OCI-LY3 (cell line): Measurements from ENCODE around the gene PRSS33.

Experiments used
- H2AFZ ChIP-seq: fragments of 200-600, 300-600 bp; shearing (Covaris generic); 2 replicates; pipeline ENCODE4 v1.6.0; 2014; ENCODE audit warnings: antibody characterized with exemption, low read depth, low read length
- H3K27ac ChIP-seq: fragments of 200-600, 300-600 bp; sonication (generic); 2 replicates; pipeline ENCODE4 v1.5.1; 2014; ENCODE audit warnings: mild to moderate bottlenecking, low read length, moderate library complexity, mixed read lengths
- H3K27me3 ChIP-seq: fragments of 200-600, 300-600 bp; sonication (generic); 2 replicates; pipeline ENCODE4 v1.6.1; 2014; ENCODE audit warnings: low read depth, low read length, mixed read lengths
- H3K36me3 ChIP-seq: fragments of 200-600, 300-600 bp; sonication (generic); replicated peaks from 2 replicates; pipeline ENCODE3; 2014; ENCODE audit warnings: low read depth, low read length, mixed read lengths
- H3K4me1 ChIP-seq: fragments of 300-600, 200-600 bp; sonication (generic); 2 replicates; pipeline ENCODE4 v1.6.1; 2014; ENCODE audit warnings: low read length, mixed read lengths
- H3K4me2 ChIP-seq: fragments of 200-600, 300-600 bp; sonication (generic); 2 replicates; pipeline ENCODE4 v1.6.1; 2014; ENCODE audit warnings: low read length, mixed read lengths
- H3K4me3 ChIP-seq: fragments of 300-600, 200-600 bp; sonication (generic); 2 replicates; pipeline ENCODE4 v1.5.1; 2014; ENCODE audit warnings: antibody characterized with exemption, mild to moderate bottlenecking, low read length, moderate library complexity
- H3K79me2 ChIP-seq: fragments of 300-600, 200-600 bp; shearing (Covaris generic); 2 replicates; pipeline ENCODE4 v1.6.1; 2014; ENCODE audit warnings: mild to moderate bottlenecking, low read length, mixed read lengths
- H3K9ac ChIP-seq: fragments of 300-600, 200-600 bp; shearing (Covaris generic); 2 replicates; pipeline ENCODE4 v1.6.0; 2014; ENCODE audit warnings: mild to moderate bottlenecking, low read length, moderate library complexity
- H3K9me3 ChIP-seq: fragments of 200-600, 300-600 bp; shearing (Covaris generic); 2 replicates; pipeline ENCODE4 v1.6.1; 2014; ENCODE audit warnings: low read length, mixed read lengths; ENCODE audit not compliant: insufficient read depth
- H4K20me1 ChIP-seq: fragments of 200-600, 300-600 bp; sonication (generic); 2 replicates; pipeline ENCODE4 v1.6.1; 2016; ENCODE audit warnings: low read length, mixed read lengths; ENCODE audit not compliant: insufficient read depth
- EZH2phosphoT487 ChIP-seq: fragments of 200-600 bp; shearing (Covaris generic); IDR thresholded peaks from 2 replicates; pipeline ENCODE4 v1.6.1; 2018; ENCODE audit warnings: antibody characterized with exemption, mixed run types, low read depth
- TF ChIP-seq, protein P1 (sequence below): fragments of 200-600, 300-600 bp; sonication (generic); IDR thresholded peaks from 2 replicates; pipeline ENCODE4 v1.5.1; 2014; ENCODE audit warnings: antibody characterized with exemption, low read length, low read depth

Gene PRSS33

DNA sequence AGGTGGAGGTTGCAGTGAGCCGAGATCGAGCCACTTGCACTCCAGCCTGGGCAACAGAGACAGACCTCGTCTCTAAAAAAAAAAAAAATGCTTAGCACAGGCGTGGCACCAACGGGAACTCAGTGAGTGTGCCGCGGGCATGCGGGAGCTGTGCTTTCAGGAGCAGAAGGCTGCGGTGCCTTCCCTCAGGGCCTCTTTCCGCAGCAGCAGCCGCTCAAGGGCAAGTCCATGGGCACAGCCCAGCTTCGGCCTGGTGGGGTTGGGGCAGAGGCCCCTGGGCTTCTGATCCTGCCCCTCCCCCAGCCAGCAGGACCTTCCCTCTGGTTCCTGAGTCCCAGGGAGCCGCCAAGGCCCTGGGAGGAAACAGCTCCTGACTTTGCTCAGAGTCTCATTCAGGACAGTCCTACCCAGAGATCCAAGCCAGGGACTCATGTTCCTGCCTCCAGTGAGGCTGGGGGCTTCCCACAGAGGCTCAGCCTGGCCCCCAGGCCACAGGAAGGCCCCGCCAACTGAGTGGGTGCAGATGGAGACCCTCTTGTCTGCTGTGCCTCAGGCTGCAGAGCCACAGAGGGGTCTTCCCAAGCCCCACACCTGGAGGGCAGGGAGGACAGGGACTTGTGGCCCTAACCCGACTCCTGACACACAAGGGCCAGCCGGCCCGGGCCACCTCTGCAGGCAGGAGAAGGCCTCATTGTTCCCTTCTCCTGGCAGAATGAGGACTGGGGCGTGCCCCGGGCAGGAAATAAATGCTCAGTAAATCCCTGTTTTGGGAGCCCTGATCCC is 39.4 kb upstream of the PRSS33 start:
- TF ChIP-seq, protein P1, sequence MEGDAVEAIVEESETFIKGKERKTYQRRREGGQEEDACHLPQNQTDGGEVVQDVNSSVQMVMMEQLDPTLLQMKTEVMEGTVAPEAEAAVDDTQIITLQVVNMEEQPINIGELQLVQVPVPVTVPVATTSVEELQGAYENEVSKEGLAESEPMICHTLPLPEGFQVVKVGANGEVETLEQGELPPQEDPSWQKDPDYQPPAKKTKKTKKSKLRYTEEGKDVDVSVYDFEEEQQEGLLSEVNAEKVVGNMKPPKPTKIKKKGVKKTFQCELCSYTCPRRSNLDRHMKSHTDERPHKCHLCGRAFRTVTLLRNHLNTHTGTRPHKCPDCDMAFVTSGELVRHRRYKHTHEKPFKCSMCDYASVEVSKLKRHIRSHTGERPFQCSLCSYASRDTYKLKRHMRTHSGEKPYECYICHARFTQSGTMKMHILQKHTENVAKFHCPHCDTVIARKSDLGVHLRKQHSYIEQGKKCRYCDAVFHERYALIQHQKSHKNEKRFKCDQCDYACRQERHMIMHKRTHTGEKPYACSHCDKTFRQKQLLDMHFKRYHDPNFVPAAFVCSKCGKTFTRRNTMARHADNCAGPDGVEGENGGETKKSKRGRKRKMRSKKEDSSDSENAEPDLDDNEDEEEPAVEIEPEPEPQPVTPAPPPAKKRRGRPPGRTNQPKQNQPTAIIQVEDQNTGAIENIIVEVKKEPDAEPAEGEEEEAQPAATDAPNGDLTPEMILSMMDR = no peak
- TF ChIP-seq EZH2phosphoT487 = no peak
- no peaks in the 10 kb centered on the region for H4K20me1 ChIP-seq
- no peak overlapping the region for H2AFZ ChIP-seq
- H3K9me3 ChIP-seq = no peaks in the 10 kb centered on the region
- no peaks in the 10 kb centered on the region for H3K79me2 ChIP-seq
- H3K9ac ChIP-seq = no peak overlapping the region
- H3K4me1 ChIP-seq = no peaks in the 10 kb centered on the region
- no peak overlapping the region for H3K4me3 ChIP-seq
- no peaks in the 10 kb centered on the region for H3K36me3 ChIP-seq
- H3K27me3 ChIP-seq = peaks cover 7% of the 10 kb centered on the region; the same call in 1 of the 2 replicates
- H3K4me2 ChIP-seq = no peak overlapping the region
- no peak overlapping the region for H3K27ac ChIP-seq

DNA sequence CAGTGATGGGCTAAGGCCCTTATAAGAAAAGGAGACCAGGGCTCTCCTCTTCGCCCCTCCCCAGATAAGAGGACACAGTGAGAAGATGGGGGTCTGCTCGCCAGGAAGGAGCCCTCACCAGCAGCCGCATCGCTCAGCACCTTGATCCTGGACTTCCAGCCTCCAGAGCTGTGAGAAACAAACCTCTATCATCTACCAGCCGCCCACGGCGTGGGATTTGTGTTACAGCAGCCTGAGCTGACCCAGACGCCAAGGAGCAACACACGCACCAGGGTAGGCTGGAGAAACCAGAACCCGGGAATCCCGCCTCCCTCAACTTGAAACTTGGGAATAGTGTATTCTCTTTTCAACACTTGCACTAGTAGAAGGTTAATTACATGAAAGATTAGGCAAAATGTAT is 38.5 kb upstream of the PRSS33 start:
- Histone ChIP-seq H3K79me2 (no peaks in the 10 kb centered on the region), H3K27me3 (peaks cover 7% of the 10 kb centered on the region; the same call in 1 of the 2 replicates), H3K4me1 (no peaks in the 10 kb centered on the region), H3K9ac (no peak overlapping the region), H3K27ac (no peak overlapping the region), H2AFZ (no peak overlapping the region), H3K4me2 (no peak overlapping the region), H3K36me3 (no peaks in the 10 kb centered on the region), H4K20me1 (no peaks in the 10 kb centered on the region), H3K4me3 (no peak overlapping the region), H3K9me3 (no peaks in the 10 kb centered on the region)
- TF ChIP-seq, protein P1 = no peak

DNA sequence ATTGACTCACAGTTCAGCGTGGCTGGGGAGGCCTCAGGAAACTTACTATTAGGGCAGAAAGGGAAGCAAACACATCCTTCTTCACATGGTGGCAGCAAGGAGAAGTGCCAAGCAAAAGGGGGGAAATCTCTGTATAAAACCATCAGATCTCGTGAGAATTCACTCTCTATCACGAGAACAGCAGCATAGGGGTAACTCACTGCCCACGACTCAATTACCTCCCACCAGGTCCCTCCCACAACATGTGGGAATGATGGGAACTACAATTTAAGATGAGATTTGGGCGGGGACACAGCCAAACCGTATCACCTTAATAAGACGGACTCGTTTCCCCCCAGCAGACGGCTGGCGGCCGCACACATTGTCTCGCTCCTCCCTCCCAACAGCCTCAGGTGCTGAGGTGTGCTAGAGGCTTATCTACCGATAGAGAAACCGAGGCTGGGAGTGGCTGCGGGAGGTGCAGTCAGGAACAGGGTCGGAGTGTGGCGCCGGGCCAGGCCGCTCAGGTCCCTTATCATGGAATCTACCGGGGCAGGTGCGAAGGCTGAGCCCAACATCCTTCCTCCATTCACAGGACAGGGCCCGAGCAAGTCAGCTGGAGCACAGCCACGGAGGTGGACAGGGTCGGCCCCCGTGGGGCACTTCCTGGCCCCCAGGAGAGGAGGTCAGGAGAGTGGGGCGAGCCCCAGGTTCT is 37.8 kb upstream of the PRSS33 start:
- Histone ChIP-seq H3K36me3 (no peaks in the 10 kb centered on the region), H3K27me3 (peaks cover 7% of the 10 kb centered on the region; the same call in 1 of the 2 replicates), H3K4me2 (no peak overlapping the region)

DNA sequence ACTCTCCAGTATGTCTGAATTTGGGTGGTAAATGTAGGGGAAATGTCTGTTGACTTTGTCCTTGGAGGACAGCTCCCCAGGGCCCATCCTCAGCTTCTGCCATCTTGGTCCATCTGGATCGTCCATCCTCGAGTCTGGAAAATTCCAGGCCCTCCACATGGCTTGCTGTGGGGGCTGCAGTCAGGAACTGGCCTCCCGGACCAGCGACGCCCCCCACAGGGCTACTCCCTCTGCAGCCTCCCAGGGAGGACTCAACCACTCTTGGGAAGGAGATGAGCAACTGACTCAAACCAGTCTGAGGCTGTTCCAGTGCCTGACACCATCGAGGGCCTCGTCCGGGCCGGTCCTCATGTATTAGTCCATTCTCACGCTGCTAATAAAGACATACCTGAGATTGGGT is 37.3 kb upstream of the PRSS33 start:
- Histone ChIP-seq H3K27me3 (peaks cover 7% of the 10 kb centered on the region; the same call in 1 of the 2 replicates), H3K27ac (no peak overlapping the region), H4K20me1 (no peaks in the 10 kb centered on the region), H3K9ac (no peak overlapping the region), H3K9me3 (no peaks in the 10 kb centered on the region), H2AFZ (no peak overlapping the region), H3K79me2 (no peaks in the 10 kb centered on the region), H3K4me2 (no peak overlapping the region), H3K36me3 (no peaks in the 10 kb centered on the region), H3K4me3 (no peak overlapping the region), H3K4me1 (no peaks in the 10 kb centered on the region)
- TF ChIP-seq EZH2phosphoT487 = no peak
- TF ChIP-seq, protein P1 = no peak

More for the DNA sequence above, 37.8 kb upstream of the PRSS33 start:
- Histone ChIP-seq H3K4me3 (no peak overlapping the region), H3K79me2 (no peaks in the 10 kb centered on the region), H3K9ac (no peak overlapping the region), H3K27ac (no peak overlapping the region), H2AFZ (no peak overlapping the region), H4K20me1 (no peaks in the 10 kb centered on the region), H3K4me1 (no peaks in the 10 kb centered on the region), H3K9me3 (no peaks in the 10 kb centered on the region)
- TF ChIP-seq EZH2phosphoT487 = no peak
- TF ChIP-seq, protein P1 = no peak
